H7 (cell line): ENCODE data around the gene TTLL11. TPM values are rescaled to one million over a fixed set of nuclear protein-coding genes. Genes with fewer than 3 reads are reported as not detected.

Source experiments
- DNase-seq: peaks from one replicate; pipeline ENCODE4 v3.0.0; 2012
- H3K27me3 ChIP-seq: 2 replicates; pipeline ENCODE4 v1.6.0; 2011; ENCODE audit warnings: mild to moderate bottlenecking, low read length; ENCODE audit not compliant: control insufficient read depth, insufficient read depth
- H3K36me3 ChIP-seq: replicated peaks from 2 replicates; pipeline ENCODE4 v1.5.1; 2011; ENCODE audit warnings: low read length; ENCODE audit not compliant: control insufficient read depth, insufficient read depth
- H3K4me3 ChIP-seq: 2 replicates; pipeline ENCODE4 v1.5.1; 2011; ENCODE audit warnings: low read depth, mild to moderate bottlenecking, control low read depth, low read length, moderate library complexity; ENCODE audit not compliant: insufficient read depth
- total RNA-seq: library from RNA; depleted of rRNA; stranded (reverse); fragments of >200 nt; shearing (Covaris generic); gene quantifications from 2 replicates; pipeline ENCODE4 v1.2.3, GENCODE V29; 2014

The TTLL11 gene
- total RNA-seq, 1 experiment from 2014 or later, result 0.97 TPM

GRCh38 chr9:121917375-121918335 is 175.5 kb downstream of the TTLL11 start:
- DNase-seq, result no peak
- no peaks in the 10 kb centered on the region for H3K36me3 ChIP-seq
- no peaks in the 10 kb centered on the region for H3K27me3 ChIP-seq
- H3K4me3 ChIP-seq, result no peak overlapping the region

GRCh38 chr9:121915304-121915625 is 177.8 kb downstream of the TTLL11 start:
- DNase-seq, result no peak
- H3K36me3 ChIP-seq, result no peaks in the 10 kb centered on the region
- H3K4me3 ChIP-seq, result no peak overlapping the region
- H3K27me3 ChIP-seq, result no peaks in the 10 kb centered on the region

- no peaks in the 10 kb centered on the region for H3K36me3 ChIP-seq
- H3K27me3 ChIP-seq, result no peaks in the 10 kb centered on the region
- DNase-seq, result no peak
- no peak overlapping the region for H3K4me3 ChIP-seq
These were observed 178.4 kb downstream of the TTLL11 start for GRCh38 chr9:121914604-121915303.

DNA sequence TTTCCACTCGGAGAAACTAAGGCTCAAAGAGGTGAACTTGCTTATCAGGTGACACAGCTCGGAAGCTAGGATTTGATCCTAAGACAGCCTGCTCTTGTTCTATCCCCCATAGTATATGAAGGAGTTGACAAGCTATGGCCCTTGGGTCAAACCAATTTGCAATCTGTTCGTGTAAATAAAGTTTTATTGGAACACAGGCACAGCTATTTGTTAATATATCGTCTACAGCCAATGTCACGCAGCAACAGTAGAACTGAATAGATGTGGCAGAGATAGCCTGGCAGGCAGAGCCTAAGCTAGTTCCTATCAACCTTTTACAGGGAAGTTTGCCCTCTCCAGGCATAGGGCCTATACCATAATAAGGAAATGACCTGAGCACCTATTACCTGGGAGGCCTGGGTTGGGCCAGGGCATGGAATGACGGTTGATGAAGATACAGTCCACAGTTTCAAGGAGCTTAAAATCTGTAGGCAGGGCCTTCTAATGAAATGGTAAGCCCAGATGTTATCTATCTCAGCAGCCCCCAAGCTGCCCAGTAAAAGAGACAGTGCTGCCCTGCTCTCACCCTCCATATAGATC is 179.0 kb downstream of the TTLL11 start:
- H3K4me3 ChIP-seq, result no peak overlapping the region
- no peaks in the 10 kb centered on the region for H3K36me3 ChIP-seq
- no peaks in the 10 kb centered on the region for H3K27me3 ChIP-seq
- DNase-seq, result no peak

GRCh38 chr9:121912812-121913627 is 180.1 kb downstream of the TTLL11 start:
- DNase-seq, result no peak
- no peak overlapping the region for H3K4me3 ChIP-seq
- H3K36me3 ChIP-seq, result no peaks in the 10 kb centered on the region
- H3K27me3 ChIP-seq, result no peaks in the 10 kb centered on the region

DNA sequence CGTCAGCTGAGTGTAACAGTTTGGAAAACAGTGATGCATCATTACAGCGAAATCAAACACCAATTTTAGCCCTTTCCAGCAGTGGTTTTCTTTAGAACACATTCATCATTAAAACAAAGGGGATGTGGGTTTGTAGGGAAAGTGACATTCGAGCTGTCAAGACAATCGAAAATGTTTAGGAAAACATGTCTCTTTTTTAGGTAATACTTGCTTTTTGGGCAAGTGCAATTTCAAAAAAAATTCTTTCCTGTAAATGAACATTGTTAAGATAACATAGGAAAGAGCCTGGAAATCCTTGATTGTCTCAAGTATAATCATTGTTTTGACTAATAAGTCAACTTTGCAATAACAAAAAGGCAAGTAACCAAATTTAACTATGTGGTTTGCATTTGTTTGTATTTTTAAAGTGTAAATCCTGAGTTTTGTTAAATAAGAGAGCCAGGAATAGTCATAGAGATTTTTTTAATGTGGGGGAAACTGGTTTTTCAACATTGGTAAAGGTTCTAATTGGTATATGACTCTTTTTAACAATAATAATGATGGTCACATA is 182.5 kb downstream of the TTLL11 start:
- no peak for DNase-seq

GRCh38 chr9:121909111-121909510 is 184.0 kb downstream of the TTLL11 start:
- Histone ChIP-seq H3K27me3 (no peaks in the 10 kb centered on the region), H3K4me3 (no peak overlapping the region), H3K36me3 (no peaks in the 10 kb centered on the region)
- no peak for DNase-seq

More for the DNA sequence above, 182.5 kb downstream of the TTLL11 start:
- Histone ChIP-seq H3K27me3 (no peaks in the 10 kb centered on the region), H3K36me3 (no peaks in the 10 kb centered on the region), H3K4me3 (no peak overlapping the region)

DNA sequence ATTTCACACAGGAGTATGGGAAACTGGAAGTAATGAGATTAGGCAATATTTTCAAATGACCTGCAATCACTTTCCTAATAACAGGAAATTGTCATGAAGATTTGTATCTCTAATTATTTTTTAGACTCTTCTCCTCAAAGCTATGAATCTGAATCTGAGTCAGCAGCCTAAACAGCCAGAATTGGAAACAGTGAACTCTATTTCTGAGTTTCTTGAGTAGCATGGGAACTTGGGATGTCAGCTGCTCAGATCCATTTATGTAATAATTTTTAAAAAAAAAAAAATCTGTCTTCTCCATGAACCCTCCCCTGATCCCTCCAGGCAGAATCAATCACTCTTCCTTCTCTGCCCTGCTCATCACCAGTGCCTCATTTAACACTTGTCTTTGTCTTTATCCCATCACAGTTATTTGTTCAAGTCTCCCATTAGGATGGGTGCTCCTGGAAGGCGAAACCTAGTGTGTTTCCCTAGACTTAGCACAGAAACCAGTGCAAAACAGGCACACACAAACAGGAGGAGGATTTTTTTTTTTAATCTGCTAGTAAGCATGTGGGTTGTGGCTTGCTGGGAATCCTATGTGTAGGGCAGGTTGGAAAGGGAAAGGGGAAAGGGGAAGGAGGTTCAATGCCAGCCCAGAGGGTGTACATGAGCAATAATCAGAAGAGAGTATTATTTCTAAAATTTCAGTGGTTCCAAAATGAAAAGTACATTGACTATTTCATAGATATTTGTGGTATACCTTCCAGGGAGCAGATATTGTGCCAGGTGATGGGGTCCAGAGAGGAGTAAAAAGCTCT is 186.8 kb downstream of the TTLL11 start:
- DNase-seq, result no peak
- Histone ChIP-seq H3K36me3 (no peaks in the 10 kb centered on the region), H3K27me3 (no peaks in the 10 kb centered on the region), H3K4me3 (no peak overlapping the region)

- no peak for DNase-seq
- Histone ChIP-seq H3K4me3 (no peak overlapping the region), H3K36me3 (no peaks in the 10 kb centered on the region)
These were observed 190.5 kb downstream of the TTLL11 start for GRCh38 chr9:121902461-121903135.

GRCh38 chr9:121901616-121902015 is 191.5 kb downstream of the TTLL11 start:
- Histone ChIP-seq H3K4me3 (no peak overlapping the region), H3K36me3 (no peaks in the 10 kb centered on the region), H3K27me3 (no peaks in the 10 kb centered on the region)
- no peak for DNase-seq

More at GRCh38 chr9:121902461-121903135, 190.5 kb downstream of the TTLL11 start:
- H3K27me3 ChIP-seq, result no peaks in the 10 kb centered on the region

DNA sequence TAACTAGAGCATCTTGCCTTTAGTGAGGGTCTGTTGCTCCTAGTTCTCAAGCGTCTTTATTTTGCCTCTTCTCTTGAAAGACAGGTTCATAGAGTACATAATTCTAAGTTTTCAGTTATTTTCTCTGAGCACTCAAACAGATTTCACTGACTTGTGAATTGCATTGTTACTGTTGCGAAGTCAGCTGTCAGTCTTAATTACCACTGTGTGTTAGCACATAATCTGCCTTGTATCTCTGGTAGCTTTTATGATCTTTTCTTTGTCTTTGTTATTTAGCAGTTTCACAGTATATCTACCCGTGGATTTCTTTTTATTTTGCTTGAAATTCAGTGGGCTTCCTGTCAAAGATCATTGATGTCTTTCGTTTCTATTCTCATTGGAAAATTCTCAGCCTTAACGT is 192.9 kb downstream of the TTLL11 start:
- Histone ChIP-seq H3K36me3 (no peaks in the 10 kb centered on the region), H3K27me3 (no peaks in the 10 kb centered on the region), H3K4me3 (no peak overlapping the region)
- DNase-seq, result no peak

- Histone ChIP-seq H3K27me3 (no peaks in the 10 kb centered on the region), H3K36me3 (no peaks in the 10 kb centered on the region), H3K4me3 (no peak overlapping the region)
- DNase-seq, result no peak
These were observed 194.3 kb downstream of the TTLL11 start for GRCh38 chr9:121898856-121899255.

- Histone ChIP-seq H3K27me3 (no peaks in the 10 kb centered on the region), H3K4me3 (no peak overlapping the region), H3K36me3 (no peaks in the 10 kb centered on the region)
- no peak for DNase-seq
These were observed 196.0 kb downstream of the TTLL11 start for GRCh38 chr9:121897140-121897539.
